Measurements from ENCODE around the gene NHLRC1. TPM values are rescaled to one million over a fixed set of nuclear protein-coding genes. Genes with fewer than 3 reads are reported as not detected.

The NHLRC1 gene
- total RNA-seq, 1 donor from 2014 or later = 0.72 TPM

DNA sequence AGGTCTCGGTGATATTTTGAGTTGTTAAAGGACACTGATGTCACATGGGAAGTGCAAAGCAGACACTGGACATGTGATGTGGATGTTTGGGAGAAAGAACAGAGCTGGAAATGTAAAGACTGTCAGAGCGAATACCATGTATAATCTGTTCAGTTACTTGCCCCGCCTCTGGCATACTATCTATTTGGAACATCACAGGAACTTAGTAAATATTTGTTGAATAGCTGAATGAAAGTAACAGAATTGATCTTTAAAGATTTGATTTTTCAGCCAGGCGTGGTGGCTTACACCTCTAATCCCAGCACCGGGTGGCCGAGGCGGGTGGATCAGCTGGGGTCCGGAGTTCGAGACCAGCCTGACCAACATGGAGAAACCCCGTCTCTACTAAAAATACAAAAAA lies 13.8 kb upstream of the NHLRC1 start:
- no peak for DNase-seq (ENCODE audit: low read depth, low spot score)
- Mint-ChIP-seq H3K36me3 (ENCODE audit: low read depth) (peaks cover 17% of the 10 kb centered on the region), H3K4me3 (no peak overlapping the region), H3K9me3 (no peaks in the 10 kb centered on the region), H3K27ac (ENCODE audit: unreplicated experiment) (no peak overlapping the region), H3K27me3 (ENCODE audit: low read depth) (no peaks in the 10 kb centered on the region), H3K4me1 (no peaks in the 10 kb centered on the region)
- TF ChIP-seq, protein P1, sequence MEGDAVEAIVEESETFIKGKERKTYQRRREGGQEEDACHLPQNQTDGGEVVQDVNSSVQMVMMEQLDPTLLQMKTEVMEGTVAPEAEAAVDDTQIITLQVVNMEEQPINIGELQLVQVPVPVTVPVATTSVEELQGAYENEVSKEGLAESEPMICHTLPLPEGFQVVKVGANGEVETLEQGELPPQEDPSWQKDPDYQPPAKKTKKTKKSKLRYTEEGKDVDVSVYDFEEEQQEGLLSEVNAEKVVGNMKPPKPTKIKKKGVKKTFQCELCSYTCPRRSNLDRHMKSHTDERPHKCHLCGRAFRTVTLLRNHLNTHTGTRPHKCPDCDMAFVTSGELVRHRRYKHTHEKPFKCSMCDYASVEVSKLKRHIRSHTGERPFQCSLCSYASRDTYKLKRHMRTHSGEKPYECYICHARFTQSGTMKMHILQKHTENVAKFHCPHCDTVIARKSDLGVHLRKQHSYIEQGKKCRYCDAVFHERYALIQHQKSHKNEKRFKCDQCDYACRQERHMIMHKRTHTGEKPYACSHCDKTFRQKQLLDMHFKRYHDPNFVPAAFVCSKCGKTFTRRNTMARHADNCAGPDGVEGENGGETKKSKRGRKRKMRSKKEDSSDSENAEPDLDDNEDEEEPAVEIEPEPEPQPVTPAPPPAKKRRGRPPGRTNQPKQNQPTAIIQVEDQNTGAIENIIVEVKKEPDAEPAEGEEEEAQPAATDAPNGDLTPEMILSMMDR (conservative IDR thresholded peaks at IDR 0.05) = no peak

DNA sequence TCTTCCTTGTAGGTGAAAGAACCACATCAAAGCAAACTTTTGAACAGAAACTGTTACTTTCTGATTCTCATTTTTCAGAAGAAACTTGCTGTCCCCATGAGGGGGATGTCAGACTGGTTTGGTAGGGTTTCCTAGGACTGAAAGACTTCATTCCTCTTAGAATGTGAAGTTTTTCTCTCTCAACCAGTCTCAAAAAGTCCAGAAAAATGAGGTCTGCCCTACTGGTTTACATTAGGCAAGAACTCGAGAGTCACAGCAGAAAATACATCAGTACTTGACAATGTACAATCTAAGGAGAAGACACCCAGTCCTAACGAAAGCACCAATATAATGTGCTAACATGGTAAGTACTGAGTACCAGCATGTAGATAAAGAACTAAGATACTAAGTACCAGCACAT lies 12.7 kb upstream of the NHLRC1 start:
- H3K4me1 Mint-ChIP-seq = no peaks in the 10 kb centered on the region
- H3K27me3 Mint-ChIP-seq (ENCODE audit: low read depth) = no peaks in the 10 kb centered on the region
- peaks cover 13% of the 10 kb centered on the region for H3K36me3 Mint-ChIP-seq (ENCODE audit: low read depth)
- no peak overlapping the region for H3K27ac Mint-ChIP-seq (ENCODE audit: unreplicated experiment)
- no peaks in the 10 kb centered on the region for H3K9me3 Mint-ChIP-seq
- H3K4me3 Mint-ChIP-seq = no peak overlapping the region
- DNase-seq (ENCODE audit: low read depth, low spot score) = no peak
- TF ChIP-seq, protein P1 (conservative IDR thresholded peaks at IDR 0.05) = no peak

DNA sequence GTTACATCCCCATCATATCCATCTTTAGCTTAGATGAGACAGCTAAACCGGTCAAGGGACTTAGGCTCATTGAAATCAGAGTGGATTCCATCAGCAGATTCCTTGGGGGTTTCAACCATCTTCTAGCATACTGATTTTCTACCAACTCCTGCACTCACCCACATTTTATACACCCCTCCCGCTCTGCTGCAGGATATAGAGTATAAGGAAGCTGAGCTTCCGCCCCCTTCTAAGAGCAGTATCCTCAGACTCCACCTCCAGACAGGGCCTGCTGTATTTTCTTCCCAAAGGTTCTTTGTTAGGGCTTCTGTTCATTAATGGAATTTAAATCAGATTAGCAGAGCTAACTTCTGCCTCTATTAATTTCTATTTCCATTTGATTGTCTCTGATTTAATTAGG lies 9.9 kb upstream of the NHLRC1 start:
- Mint-ChIP-seq H3K36me3 (ENCODE audit: low read depth) (peaks cover 15% of the 10 kb centered on the region), H3K27ac (ENCODE audit: unreplicated experiment) (no peak overlapping the region)

DNA sequence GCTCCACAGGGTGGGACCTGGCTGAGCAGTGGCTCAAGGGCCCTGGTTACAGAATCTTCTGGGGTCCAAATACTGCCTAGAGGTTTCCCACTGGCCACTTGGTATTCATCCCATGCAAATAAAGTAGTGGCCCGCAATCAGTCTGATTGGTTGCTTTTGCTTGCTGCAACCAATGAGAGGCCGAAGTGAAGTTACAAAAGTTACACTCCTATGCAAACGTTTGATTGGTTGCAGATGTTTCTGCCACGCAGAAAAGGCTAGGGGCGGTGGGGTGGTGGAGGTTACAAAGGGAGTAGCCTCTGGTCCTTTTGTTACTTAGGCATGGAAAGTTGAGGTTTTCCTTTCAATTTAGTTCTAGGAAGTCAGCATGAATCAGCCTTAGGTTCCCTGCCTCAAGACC lies 3.6 kb upstream of the NHLRC1 start:
- Mint-ChIP-seq H3K4me3 (no peak overlapping the region), H3K9me3 (no peaks in the 10 kb centered on the region), H3K4me1 (peaks cover 7% of the 10 kb centered on the region), H3K36me3 (ENCODE audit: low read depth) (peaks cover 2% of the 10 kb centered on the region), H3K27ac (ENCODE audit: unreplicated experiment) (no peak overlapping the region), H3K27me3 (ENCODE audit: low read depth) (peaks cover 32% of the 10 kb centered on the region)
- TF ChIP-seq, protein P1 (conservative IDR thresholded peaks at IDR 0.05) = no peak
- no peak for DNase-seq (ENCODE audit: low read depth, low spot score)

More for the DNA sequence above, 9.9 kb upstream of the NHLRC1 start:
- TF ChIP-seq, protein P1 (conservative IDR thresholded peaks at IDR 0.05) = no peak
- Mint-ChIP-seq H3K27me3 (ENCODE audit: low read depth) (no peaks in the 10 kb centered on the region), H3K9me3 (no peaks in the 10 kb centered on the region), H3K4me3 (no peak overlapping the region), H3K4me1 (no peaks in the 10 kb centered on the region)
- no peak for DNase-seq (ENCODE audit: low read depth, low spot score)

DNA sequence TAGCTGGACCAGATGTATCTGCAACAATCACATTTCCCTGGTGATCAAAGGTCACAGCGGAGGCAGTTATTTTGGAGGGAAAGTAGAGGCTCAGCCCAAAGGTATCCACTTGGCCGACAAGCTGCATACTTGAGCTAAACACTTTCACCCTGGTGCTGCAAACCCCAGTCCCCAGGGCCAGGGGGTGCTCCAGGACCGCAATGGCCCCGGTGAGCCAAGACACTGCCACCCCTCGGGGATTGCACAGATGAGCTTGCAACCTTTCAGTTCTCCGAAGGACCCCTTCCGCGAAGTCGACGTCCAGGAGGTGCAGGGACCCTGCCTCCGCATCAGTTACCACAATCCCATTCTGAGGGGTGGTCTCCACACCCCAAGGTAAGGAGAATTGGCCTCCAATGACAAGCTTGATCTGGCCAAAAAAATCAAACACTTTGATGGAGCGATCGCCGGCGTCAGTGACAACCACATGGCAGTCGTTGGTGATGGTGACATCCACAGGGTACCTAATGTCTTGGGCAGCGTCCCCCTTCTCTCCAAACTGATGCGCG lies 823 bp downstream of the NHLRC1 start:
- H3K36me3 Mint-ChIP-seq (ENCODE audit: low read depth) = no peaks in the 10 kb centered on the region
- H3K4me1 Mint-ChIP-seq = peaks cover 7% of the 10 kb centered on the region
- no peak for DNase-seq (ENCODE audit: low read depth, low spot score)
- H3K4me3 Mint-ChIP-seq = peak overlapping the region; percentile 24
- TF ChIP-seq, protein P1 (conservative IDR thresholded peaks at IDR 0.05) = no peak
- H3K27ac Mint-ChIP-seq (ENCODE audit: unreplicated experiment) = no peak overlapping the region
- peaks cover 71% of the 10 kb centered on the region for H3K27me3 Mint-ChIP-seq (ENCODE audit: low read depth)
- H3K9me3 Mint-ChIP-seq = no peaks in the 10 kb centered on the region
